HFFc6 (cell line): ENCODE data around the gene SH2D1B. TPM values are rescaled to one million over a fixed set of nuclear protein-coding genes. Genes with fewer than 3 reads are reported as not detected.
"Not testable (repeated sequence)": the region's sequence is repeated elsewhere in the genome, so short reads cannot be mapped to it uniquely, and the experiment has no call there.

ENCODE experiments used
- DNase-seq: peaks from one replicate; pipeline ENCODE4 v3.0.0-alpha.2; 2018
- H3K27ac Mint-ChIP-seq: 2 replicates; pipeline ENCODE4 v1.8.0; 2020; ENCODE audit warnings: mild to moderate bottlenecking, mixed read lengths
- H3K27me3 Mint-ChIP-seq: 2 replicates; pipeline ENCODE4 v1.8.0; 2021; ENCODE audit warnings: mild to moderate bottlenecking, moderate library complexity, mixed read lengths; ENCODE audit not compliant: insufficient read depth
- H3K36me3 Mint-ChIP-seq: 2 replicates; pipeline ENCODE4 v1.8.0; 2021; ENCODE audit warnings: low read depth, mixed read lengths
- H3K4me1 Mint-ChIP-seq: 2 replicates; pipeline ENCODE4 v1.8.0; 2020; ENCODE audit warnings: low read depth, mixed read lengths
- H3K4me3 Mint-ChIP-seq: 2 replicates; pipeline ENCODE4 v1.8.0; 2020; ENCODE audit warnings: mild to moderate bottlenecking, moderate library complexity, mixed read lengths
- H3K9me3 Mint-ChIP-seq: 2 replicates; pipeline ENCODE4 v1.8.0; 2020; ENCODE audit warnings: mild to moderate bottlenecking, mixed read lengths
- CTCF ChIP-seq: fragments of 200-600 bp; sonication (generic); IDR thresholded peaks from 2 replicates; pipeline ENCODE4 v1.5.0; 2021; ENCODE audit warnings: antibody characterized with exemption, mild to moderate bottlenecking
- long read RNA-seq: library from polyadenylated mRNA; unstranded; transcript quantifications from one replicate; pipeline ENCODE4 v2.0.0, GENCODE V29; 2019
- total RNA-seq, 6 experiments: library from RNA; stranded (reverse); fragmentation: NEBNext Ultra II Directional; extraction: Animal tissue kit (Norgen Biotek cat#: 25700); gene quantifications; 2 replicates in 1 of 6; 3 replicates in 5 of 6; pipeline ENCODE4 v1.2.3, GENCODE V29; 2021

Gene SH2D1B, protein sequence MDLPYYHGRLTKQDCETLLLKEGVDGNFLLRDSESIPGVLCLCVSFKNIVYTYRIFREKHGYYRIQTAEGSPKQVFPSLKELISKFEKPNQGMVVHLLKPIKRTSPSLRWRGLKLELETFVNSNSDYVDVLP
- not detected for total RNA-seq
- long read RNA-seq, result 0 reads

DNA sequence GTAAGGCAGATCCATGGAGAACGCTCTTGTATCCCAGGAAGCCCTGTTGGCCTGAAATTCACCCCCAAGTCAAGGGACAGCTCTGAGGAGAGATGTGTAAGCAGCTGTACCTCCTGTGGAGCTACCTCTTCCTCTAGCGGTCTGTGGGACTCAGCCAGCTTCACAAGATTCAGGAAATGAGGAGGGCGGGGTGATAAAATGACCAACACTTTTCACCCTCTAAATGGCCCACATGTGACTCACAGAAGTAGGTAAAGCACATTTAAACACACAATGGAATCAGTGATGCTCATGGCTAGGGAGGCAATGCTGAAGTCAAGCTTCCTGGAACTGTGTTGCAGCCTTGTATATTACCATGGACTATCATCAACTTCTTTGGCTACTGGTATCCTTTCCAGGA, at the start of gene SH2D1B:
SH2D1B (minus strand) TSS at position 135 of the 400 bp plus-strand sequence; CDS start at position 15, 120 bp downstream.
- H3K4me3 Mint-ChIP-seq, result no peak within 1 kb of the TSS
- no peak within 1 kb of the TSS for H3K27ac Mint-ChIP-seq
- H3K27me3 Mint-ChIP-seq, result peaks cover 17% of the 10 kb centered on the region
- no peak for TF ChIP-seq CTCF
- no peaks in the 10 kb centered on the region for H3K9me3 Mint-ChIP-seq
- peaks cover 6% of the 10 kb centered on the region for H3K4me1 Mint-ChIP-seq
- no peak for DNase-seq
- no peaks in the 10 kb centered on the region for H3K36me3 Mint-ChIP-seq

- DNase-seq, result no peak
- no peaks in the 10 kb centered on the region for H3K4me1 Mint-ChIP-seq
Observed at GRCh38 chr1:162458236-162458635, 46.3 kb upstream of the SH2D1B start.

DNA sequence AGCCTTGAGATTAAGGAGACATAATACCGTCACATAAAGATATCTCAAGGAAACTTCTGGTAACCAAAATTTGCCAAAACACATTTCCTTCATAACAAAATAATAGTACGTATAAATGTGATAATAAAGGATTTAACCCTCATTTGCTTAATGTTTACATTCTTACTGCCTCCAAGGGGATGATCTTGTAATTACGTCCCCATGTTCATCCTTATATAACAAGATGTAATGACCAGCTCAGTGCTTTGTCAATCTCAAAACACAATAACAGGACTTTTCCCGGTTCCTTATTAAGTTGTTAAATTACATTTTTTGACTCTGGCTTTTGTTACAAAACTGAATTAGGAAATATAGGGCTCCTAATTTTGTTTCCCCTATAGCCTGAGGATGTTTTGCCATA, 44.4 kb upstream of the SH2D1B start:
- no peaks in the 10 kb centered on the region for H3K36me3 Mint-ChIP-seq
- H3K9me3 Mint-ChIP-seq, result no peaks in the 10 kb centered on the region; the same call in 1 of the 2 replicates
- H3K4me3 Mint-ChIP-seq, result no peak overlapping the region
- TF ChIP-seq CTCF, result no peak
- no peak overlapping the region for H3K27ac Mint-ChIP-seq
- peaks cover 2% of the 10 kb centered on the region for H3K27me3 Mint-ChIP-seq
- DNase-seq, result no peak
- no peaks in the 10 kb centered on the region for H3K4me1 Mint-ChIP-seq

More at GRCh38 chr1:162458236-162458635, 46.3 kb upstream of the SH2D1B start:
- H3K4me3 Mint-ChIP-seq, result no peak overlapping the region
- no peak overlapping the region for H3K27ac Mint-ChIP-seq
- peaks cover 2% of the 10 kb centered on the region for H3K27me3 Mint-ChIP-seq
- H3K9me3 Mint-ChIP-seq, result no peaks in the 10 kb centered on the region; the same call in 1 of the 2 replicates
- no peaks in the 10 kb centered on the region for H3K36me3 Mint-ChIP-seq
- TF ChIP-seq CTCF, result no peak

DNA sequence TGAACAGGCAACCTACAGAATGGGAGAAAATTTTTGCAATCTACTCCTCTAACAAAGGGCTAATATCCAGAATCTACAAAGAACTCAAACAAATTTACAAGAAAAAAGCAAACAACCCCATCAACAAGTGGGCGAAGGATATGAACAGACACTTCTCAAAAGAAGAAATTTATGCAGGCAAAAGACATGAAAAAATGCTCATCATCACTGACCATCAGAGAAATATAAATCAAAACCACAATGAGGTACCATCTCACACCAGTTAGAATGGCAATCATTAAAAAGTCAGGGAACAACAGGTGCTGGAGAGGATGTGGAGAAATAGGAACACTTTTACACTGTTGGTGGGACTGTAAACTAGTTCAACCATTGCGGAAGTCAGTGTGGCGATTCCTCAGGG, 42.4 kb upstream of the SH2D1B start:
- DNase-seq, result not testable (repeated sequence)

DNA sequence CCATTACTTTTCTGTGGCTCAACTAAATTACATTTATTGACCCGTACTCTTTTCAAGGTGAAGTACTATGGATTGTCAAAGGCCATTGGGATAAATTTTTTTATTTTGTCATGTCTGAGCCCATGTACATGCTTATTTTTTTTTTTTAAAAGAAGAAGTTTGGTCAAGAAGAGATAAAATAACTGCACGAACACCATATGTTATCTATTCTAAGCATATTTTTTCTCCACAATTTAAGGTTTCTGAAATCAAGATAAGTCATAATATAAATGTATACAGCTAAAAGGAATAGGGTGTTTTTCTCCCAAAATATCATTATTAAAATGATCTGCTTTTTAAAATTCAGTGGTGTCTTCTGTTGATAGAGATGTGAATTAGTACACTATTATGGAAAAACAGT, 35.0 kb upstream of the SH2D1B start:
- no peak for DNase-seq

More for the DNA sequence above, 42.4 kb upstream of the SH2D1B start:
- not testable (repeated sequence) for H3K4me1 Mint-ChIP-seq, H3K9me3 Mint-ChIP-seq, H3K27ac Mint-ChIP-seq, H3K36me3 Mint-ChIP-seq, H3K4me3 Mint-ChIP-seq, H3K27me3 Mint-ChIP-seq

More for the DNA sequence above, 35.0 kb upstream of the SH2D1B start:
- H3K27ac Mint-ChIP-seq, result no peak overlapping the region
- H3K9me3 Mint-ChIP-seq, result no peaks in the 10 kb centered on the region
- TF ChIP-seq CTCF, result no peak
- no peaks in the 10 kb centered on the region for H3K36me3 Mint-ChIP-seq
- H3K4me3 Mint-ChIP-seq, result no peak overlapping the region
- H3K27me3 Mint-ChIP-seq, result peaks cover 39% of the 10 kb centered on the region
- peaks cover 6% of the 10 kb centered on the region for H3K4me1 Mint-ChIP-seq
